Lung (tissue), 12 donors: ENCODE data around the gene WSCD2. TPM values are rescaled to one million over a fixed set of nuclear protein-coding genes. Genes with fewer than 3 reads are reported as not detected.

Experiments
- ATAC-seq: fragments of 200-7000 bp; cut with Tn5 transposase; one replicate; pipeline ENCODE4 v1.9.1; 2020; ENCODE audit warnings: moderate number of reproducible peaks; ENCODE audit not compliant: insufficient read depth, low FRiP score
- DNase-seq, 3 donors: peaks; one replicate each; pipeline ENCODE4 v3.0.0-alpha.2; 2013 to 2017
- H3K27ac ChIP-seq, 2 donors: one replicate each; pipeline ENCODE4 v1.5.1; 2013; ENCODE audit warnings: mild to moderate bottlenecking in 2 of 2, moderate library complexity in 2 of 2, control low read depth in 1 of 2, inconsistent platforms in 1 of 2, low read depth in 1 of 2, low read length in 1 of 2
- H3K27me3 ChIP-seq, 3 donors: one replicate each; pipeline ENCODE4 v1.5.1; 2013; ENCODE audit warnings: low read length in 2 of 3; ENCODE audit not compliant: control insufficient read depth in 3 of 3, insufficient read depth in 3 of 3
- H3K36me3 ChIP-seq, 4 donors: one replicate each; pipeline ENCODE4 v1.5.1; 2013; ENCODE audit warnings: low read length in 4 of 4, mild to moderate bottlenecking in 1 of 4, moderate library complexity in 1 of 4; ENCODE audit not compliant: control insufficient read depth in 4 of 4, insufficient read depth in 4 of 4
- H3K4me1 ChIP-seq, 5 donors: one replicate each; pipeline ENCODE4 v1.5.1; 2013; ENCODE audit warnings: low read length in 5 of 5, mild to moderate bottlenecking in 2 of 5, moderate library complexity in 1 of 5; ENCODE audit not compliant: control insufficient read depth in 5 of 5, insufficient read depth in 5 of 5
- H3K4me3 ChIP-seq: one replicate; pipeline ENCODE4 v1.5.1; 2013; ENCODE audit warnings: mild to moderate bottlenecking, control low read depth, moderate library complexity
- H3K9ac ChIP-seq, 2 donors: one replicate each; pipeline ENCODE4 v1.5.1; 2013; ENCODE audit warnings: low read length in 2 of 2, control low read depth in 1 of 2; ENCODE audit not compliant: insufficient read depth in 1 of 2
- H3K9me3 ChIP-seq, 4 donors: one replicate each; pipeline ENCODE4 v1.5.1; 2013; ENCODE audit warnings: low read length in 3 of 4, mild to moderate bottlenecking in 1 of 4, moderate library complexity in 1 of 4; ENCODE audit not compliant: control insufficient read depth in 4 of 4, insufficient read depth in 3 of 4
- WGBS, 2 donors: extraction: QIAGEN DNeasy Blood & Tissue Kit; methylation state at CpG; one replicate each; pipeline ENCODE4 v1.1.7; 2013; 5-methylcytosine and 5-hydroxymethylcytosine counted together
- polyA plus RNA-seq, 2 donors: library from polyadenylated mRNA; stranded (reverse); fragments of 200-250 nt; gene quantifications; one replicate each; pipeline ENCODE4 v1.2.1, GENCODE V29; 2013
- total RNA-seq, 2 donors: library from RNA; depleted of rRNA in 1 of 2; stranded (reverse); fragments of >200 nt in 1 of 2; gene quantifications; one replicate each; pipeline ENCODE4 v1.2.1, GENCODE V29; 2014 to 2021
- TF ChIP-seq, protein P1 (sequence below): IDR thresholded peaks from 2 replicates; pipeline ENCODE4 v1.5.1; 2012; ENCODE audit warnings: mild to moderate bottlenecking; ENCODE audit errors: control extremely low read depth, extremely low read depth
- donor health status: control.
- donor health status: control.
- donor health status: Bipolar disorder and iron deficiency.
- donor health status: healthy.
- donor health status: DM: yes; HTN: yes; CAD: no.

WSCD2 gene
- total and polyA plus RNA-seq, 4 donors: 0.02 to 1.8 (median 0.40) TPM

GRCh38 chr12:108181095-108181454 is 52.0 kb downstream of the WSCD2 start:
- TF ChIP-seq, protein P1, sequence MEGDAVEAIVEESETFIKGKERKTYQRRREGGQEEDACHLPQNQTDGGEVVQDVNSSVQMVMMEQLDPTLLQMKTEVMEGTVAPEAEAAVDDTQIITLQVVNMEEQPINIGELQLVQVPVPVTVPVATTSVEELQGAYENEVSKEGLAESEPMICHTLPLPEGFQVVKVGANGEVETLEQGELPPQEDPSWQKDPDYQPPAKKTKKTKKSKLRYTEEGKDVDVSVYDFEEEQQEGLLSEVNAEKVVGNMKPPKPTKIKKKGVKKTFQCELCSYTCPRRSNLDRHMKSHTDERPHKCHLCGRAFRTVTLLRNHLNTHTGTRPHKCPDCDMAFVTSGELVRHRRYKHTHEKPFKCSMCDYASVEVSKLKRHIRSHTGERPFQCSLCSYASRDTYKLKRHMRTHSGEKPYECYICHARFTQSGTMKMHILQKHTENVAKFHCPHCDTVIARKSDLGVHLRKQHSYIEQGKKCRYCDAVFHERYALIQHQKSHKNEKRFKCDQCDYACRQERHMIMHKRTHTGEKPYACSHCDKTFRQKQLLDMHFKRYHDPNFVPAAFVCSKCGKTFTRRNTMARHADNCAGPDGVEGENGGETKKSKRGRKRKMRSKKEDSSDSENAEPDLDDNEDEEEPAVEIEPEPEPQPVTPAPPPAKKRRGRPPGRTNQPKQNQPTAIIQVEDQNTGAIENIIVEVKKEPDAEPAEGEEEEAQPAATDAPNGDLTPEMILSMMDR: no peak
- Histone ChIP-seq H3K9ac (no peak overlapping the region), H3K4me3 (no peak overlapping the region), H3K4me1 (no peaks in the 10 kb centered on the region), H3K27me3 (no peaks in the 10 kb centered on the region), H3K36me3 (no peaks in the 10 kb centered on the region), H3K27ac (no peak overlapping the region), H3K9me3 (peaks cover 0 to 3% (median 1%) of the 10 kb centered on the region in 4 donors)
- DNase-seq (no peak), ATAC-seq (no peak)
- WGBS, 2 donors: 75 to 78% methylated on average over 8 of the region's 8 CpGs

- Histone ChIP-seq H3K4me3 (no peak overlapping the region), H3K4me1 (no peaks in the 10 kb centered on the region), H3K27ac (no peak overlapping the region), H3K27me3 (peaks cover 0 to 2% (median 0%) of the 10 kb centered on the region in 3 donors), H3K9ac (no peak overlapping the region), H3K9me3 (peaks cover 0 to 3% (median 0%) of the 10 kb centered on the region in 4 donors), H3K36me3 (no peaks in the 10 kb centered on the region)
- TF ChIP-seq, protein P1: no peak
- no peak for DNase-seq
- no peak for ATAC-seq
- WGBS, 2 donors: 79 to 84% methylated on average over 4 of the region's 4 CpGs
Measured at GRCh38 chr12:108182096-108182495, 53.0 kb downstream of the WSCD2 start.

- TF ChIP-seq, protein P1: no peak
- no peak overlapping the region for H3K9ac ChIP-seq
- no peak for DNase-seq
Measured at GRCh38 chr12:108185002-108185401, 55.9 kb downstream of the WSCD2 start.

DNA sequence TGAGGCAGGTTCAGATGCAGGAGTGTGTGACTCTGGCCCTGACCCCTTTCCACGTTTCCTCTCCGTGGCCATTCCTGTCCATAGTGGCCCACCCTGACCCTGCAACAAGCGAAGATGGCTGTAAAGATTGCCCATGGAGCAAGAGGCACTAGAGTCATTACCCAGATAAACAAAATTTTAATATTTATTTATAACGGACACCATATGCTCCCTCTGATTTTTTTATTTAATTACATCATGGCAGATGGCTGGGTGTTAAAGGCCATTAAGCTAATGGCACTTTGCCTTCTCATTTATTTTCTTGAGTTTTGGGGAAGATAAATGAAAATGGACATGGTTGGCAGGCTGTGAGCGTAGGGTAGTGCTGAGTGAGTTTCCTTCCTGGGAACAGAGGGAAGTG is 58.7 kb downstream of the WSCD2 start:
- TF ChIP-seq, protein P1: no peak
- Histone ChIP-seq H3K4me1 (no peaks in the 10 kb centered on the region), H3K36me3 (no peaks in the 10 kb centered on the region), H3K27ac (no peak overlapping the region), H3K27me3 (peaks cover 0 to 2% (median 0%) of the 10 kb centered on the region in 3 donors), H3K9me3 (no peaks in the 10 kb centered on the region), H3K9ac (no peak overlapping the region), H3K4me3 (no peak overlapping the region)
- WGBS, 2 donors: 77 to 83% methylated on average over 5 of the region's 5 CpGs
- ATAC-seq: no peak
- DNase-seq: no peak

More at GRCh38 chr12:108185002-108185401, 55.9 kb downstream of the WSCD2 start:
- Histone ChIP-seq H3K4me1 (no peaks in the 10 kb centered on the region), H3K27ac (no peak overlapping the region), H3K27me3 (peaks cover 0 to 2% (median 0%) of the 10 kb centered on the region in 3 donors), H3K36me3 (no peaks in the 10 kb centered on the region), H3K9me3 (peaks cover 0 to 2% (median 0%) of the 10 kb centered on the region in 4 donors), H3K4me3 (no peak overlapping the region)
- 92 to 93% methylated on average over 1 of the region's 1 CpG for WGBS, 2 donors
- ATAC-seq: no peak
